H1 (cell line): ENCODE results near the gene IL24. TPM values are rescaled to one million over a fixed set of nuclear protein-coding genes. Genes with fewer than 3 reads are reported as not detected.
A peak's percentile ranks its signal among the peaks of the same experiment; 100 is the strongest.

Source experiments
- CTCF ChIA-PET: fragments of 300-600 bp; sonication (Branson Sonifier 250); formaldehyde crosslinking; loops from one replicate; lab custom pipeline; 2021; ENCODE audit not compliant: partially characterized antibody; lab: Charles Lee
- POLR2A ChIA-PET: fragments of 300-600 bp; sonication (Branson Sonifier 250); formaldehyde crosslinking; loops from one replicate; lab custom pipeline; 2021; ENCODE audit warnings: inconsistent platforms; ENCODE audit not compliant: partially characterized antibody; lab: Charles Lee
- DNase-seq, 2 experiments: peaks; one replicate each; pipeline versions ENCODE4 v3.0.0 to v3.0.0-alpha.2; 2010 to 2022; ENCODE audit warnings: low spot score in 2 of 2, low read depth in 1 of 2, mixed read lengths in 1 of 2
- FAIRE-seq: peaks from 2 replicates; lab custom pipeline; 2011; peaks lifted over from hg19 to GRCh38; lab: Jason Lieb, UNC
- H2AFZ ChIP-seq: 2 replicates; pipeline ENCODE4 v1.8.1; 2012; ENCODE audit warnings: low read length, inconsistent platforms
- H2AK5ac ChIP-seq: 2 replicates; pipeline ENCODE4 v1.6.1; 2013; ENCODE audit warnings: low read depth, low read length
- H2BK120ac ChIP-seq: replicated peaks from 2 replicates; pipeline ENCODE3; 2013; ENCODE audit warnings: low read depth, low read length, inconsistent platforms
- H2BK12ac ChIP-seq: 2 replicates; pipeline ENCODE4 v1.6.1; 2013; ENCODE audit warnings: low read depth, low read length
- H2BK15ac ChIP-seq: 2 replicates; pipeline ENCODE4 v1.6.1; 2013; ENCODE audit warnings: low read length
- H2BK20ac ChIP-seq: 2 replicates; pipeline ENCODE4 v1.6.1; 2013; ENCODE audit warnings: low read length
- H2BK5ac ChIP-seq: 2 replicates; pipeline ENCODE4 v1.6.1; 2013; ENCODE audit warnings: low read depth, low read length
- H3K14ac ChIP-seq: 2 replicates; pipeline ENCODE4 v1.6.1; 2013; ENCODE audit warnings: inconsistent platforms; ENCODE audit not compliant: insufficient read length
- H3K18ac ChIP-seq: 2 replicates; pipeline ENCODE4 v1.6.1; 2013; ENCODE audit warnings: low read length; ENCODE audit errors: extremely low read depth
- H3K23ac ChIP-seq: 2 replicates; pipeline ENCODE4 v1.6.1; 2013; ENCODE audit warnings: inconsistent platforms; ENCODE audit not compliant: insufficient read length
- H3K23me2 ChIP-seq: 2 replicates; pipeline ENCODE4 v1.6.1; 2013; ENCODE audit warnings: low read depth, low read length
- H3K27ac ChIP-seq: 2 replicates; pipeline ENCODE4 v1.6.1; 2011; ENCODE audit warnings: low read depth, low read length, inconsistent platforms
- H3K27me3 ChIP-seq, 4 experiments: replicated peaks in 1 of 4; 1 replicate in 1 of 4; 2 replicates in 3 of 4; pipeline versions ENCODE4 v1.6.1 to v1.8.1; 2011 to 2013; ENCODE audit warnings: low read length in 3 of 4, mild to moderate bottlenecking in 3 of 4, inconsistent platforms in 2 of 4, mixed read lengths in 2 of 4, moderate library complexity in 1 of 4; ENCODE audit not compliant: control insufficient read depth in 3 of 4, insufficient read depth in 3 of 4; ENCODE audit errors: extremely low read depth in 1 of 4
- H3K36me3 ChIP-seq, 4 experiments: 2 replicates each; pipeline versions ENCODE4 v1.6.1 to v1.8.1; 2011 to 2013; ENCODE audit warnings: mild to moderate bottlenecking in 4 of 4, low read length in 3 of 4, moderate library complexity in 2 of 4, control low read depth in 1 of 4, inconsistent platforms in 1 of 4; ENCODE audit not compliant: insufficient read depth in 4 of 4, control insufficient read depth in 2 of 4
- H3K4ac ChIP-seq: replicated peaks from 2 replicates; pipeline ENCODE3; 2013; ENCODE audit warnings: low read length, low read depth, mixed read lengths, inconsistent platforms; ENCODE audit not compliant: insufficient read length
- H3K4me1 ChIP-seq, 4 experiments: replicated peaks in 1 of 4; 1 replicate in 1 of 4; 2 replicates in 3 of 4; pipeline versions ENCODE4 v1.6.1 to v1.8.1; 2011 to 2013; ENCODE audit warnings: low read length in 3 of 4, inconsistent platforms in 2 of 4, mixed read lengths in 1 of 4; ENCODE audit not compliant: insufficient read depth in 4 of 4, control insufficient read depth in 3 of 4
- H3K4me2 ChIP-seq, 2 experiments: 2 replicates each; pipeline versions ENCODE4 v1.6.1 to v1.8.1; 2011 to 2013; ENCODE audit warnings: low read depth in 2 of 2, low read length in 2 of 2, control low read depth in 1 of 2, inconsistent platforms in 1 of 2, mild to moderate bottlenecking in 1 of 2; ENCODE audit not compliant: insufficient read depth in 1 of 2
- H3K4me3 ChIP-seq, 4 experiments: fragments of 200-600, 300-600 bp in 1 of 4; sonication (generic), shearing (Covaris generic), sonication (Bioruptor Twin) in 1 of 4; 2 replicates each; pipeline versions ENCODE4 v1.5.1 to v1.8.1; 2011 to 2016; ENCODE audit warnings: low read length in 4 of 4, low read depth in 3 of 4, control low read depth in 2 of 4, inconsistent platforms in 2 of 4, mild to moderate bottlenecking in 2 of 4, mixed read lengths in 1 of 4, moderate library complexity in 1 of 4; ENCODE audit not compliant: insufficient read depth in 2 of 4; ENCODE audit errors: extremely low read depth in 1 of 4
- H3K56ac ChIP-seq: replicated peaks from 2 replicates; pipeline ENCODE3; 2013; ENCODE audit warnings: low read depth, mild to moderate bottlenecking, mixed read lengths, low read length, inconsistent platforms; ENCODE audit not compliant: insufficient read length
- H3K79me1 ChIP-seq: 2 replicates; pipeline ENCODE4 v1.6.1; 2013; ENCODE audit warnings: low read depth, low read length, control low read depth
- H3K79me2 ChIP-seq, 2 experiments: 2 replicates each; pipeline versions ENCODE4 v1.6.1 to v1.8.1; 2012 to 2013; ENCODE audit warnings: low read length in 2 of 2, mild to moderate bottlenecking in 2 of 2, inconsistent platforms in 1 of 2; ENCODE audit not compliant: insufficient read depth in 2 of 2, control insufficient read depth in 1 of 2
- H3K9ac ChIP-seq, 4 experiments: replicated peaks in 1 of 4; 1 replicate in 1 of 4; 2 replicates in 3 of 4; pipeline versions ENCODE4 v1.6.1 to v1.8.1; 2011 to 2013; ENCODE audit warnings: low read depth in 3 of 4, low read length in 3 of 4, control low read depth in 2 of 4, mild to moderate bottlenecking in 2 of 4, moderate library complexity in 2 of 4, inconsistent platforms in 1 of 4; ENCODE audit errors: extremely low read depth in 1 of 4
- H3K9me3 ChIP-seq, 2 experiments: 2 replicates each; pipeline versions ENCODE4 v1.6.1 to v1.8.1; 2012 to 2013; ENCODE audit warnings: mild to moderate bottlenecking in 2 of 2, moderate library complexity in 2 of 2, control low read depth in 1 of 2, inconsistent platforms in 1 of 2, low read depth in 1 of 2, low read length in 1 of 2, mixed read lengths in 1 of 2; ENCODE audit not compliant: insufficient read depth in 2 of 2
- H4K20me1 ChIP-seq, 2 experiments: replicated peaks in 1 of 2; 2 replicates each; pipeline versions ENCODE3 to v1.8.1; 2011 to 2013; ENCODE audit warnings: inconsistent platforms in 2 of 2, low read length in 2 of 2, mild to moderate bottlenecking in 1 of 2; ENCODE audit not compliant: insufficient read depth in 2 of 2, control insufficient read depth in 1 of 2
- H4K5ac ChIP-seq: 2 replicates; pipeline ENCODE4 v1.6.1; 2013; ENCODE audit warnings: low read length, low read depth, mixed read lengths, inconsistent platforms; ENCODE audit not compliant: insufficient read length
- H4K8ac ChIP-seq: 2 replicates; pipeline ENCODE4 v1.8.0; 2013; ENCODE audit warnings: mild to moderate bottlenecking, moderate library complexity, low read length, inconsistent platforms; ENCODE audit not compliant: insufficient read depth; ENCODE audit errors: extremely low read depth
- H4K91ac ChIP-seq: replicated peaks from 2 replicates; pipeline ENCODE3; 2013; ENCODE audit warnings: low read length, mixed read lengths, inconsistent platforms; ENCODE audit not compliant: insufficient read length
- ASH2L ChIP-seq: fragments of 200-600, 300-600 bp; sonication (generic); IDR thresholded peaks from one replicate; pipeline ENCODE4 v1.7.1; 2017; ENCODE audit warnings: low read length
- CREB1 ChIP-seq: IDR thresholded peaks from 2 replicates; pipeline ENCODE4 v1.6.1; 2012; ENCODE audit warnings: inconsistent platforms
- FOSL1 ChIP-seq: IDR thresholded peaks from 2 replicates; pipeline ENCODE4 v1.6.1; 2011; ENCODE audit warnings: mild to moderate bottlenecking, low read depth, low read length, moderate library complexity; ENCODE audit not compliant: insufficient read depth
- RAD21 ChIP-seq, 2 experiments: IDR thresholded peaks in 1 of 2; conservative IDR thresholded peaks in 1 of 2; 2 replicates each; pipeline ENCODE4 v1.6.1; 2011; ENCODE audit warnings: low read depth in 2 of 2, low read length in 2 of 2, improper control_type of control experiment in 1 of 2, inconsistent platforms in 1 of 2, mild to moderate bottlenecking in 1 of 2, moderate library complexity in 1 of 2
- SIX5 ChIP-seq: IDR thresholded peaks from 2 replicates; pipeline ENCODE4 v1.6.1; 2011; ENCODE audit warnings: mild to moderate bottlenecking, low read depth, low read length
- TAF1 ChIP-seq: IDR thresholded peaks from 2 replicates; pipeline ENCODE4 v1.6.1; 2011; ENCODE audit warnings: mild to moderate bottlenecking, low read depth, low read length
- TEAD4 ChIP-seq: IDR thresholded peaks from 2 replicates; pipeline ENCODE4 v1.6.1; 2012; ENCODE audit warnings: low read depth, low read length, inconsistent platforms, mixed read lengths
- WGBS, 2 experiments: shearing (Covaris generic) in 1 of 2; methylation state at CpG; one replicate each; pipeline versions ENCODE4 v1.1.6 to v1.1.7; 2013 to 2015; ENCODE audit warnings: low lambda C conversion rate in 2 of 2, mixed read lengths in 2 of 2, inconsistent platforms in 1 of 2, low coverage in 1 of 2, missing lambda C conversion rate in 1 of 2; ENCODE audit not compliant: insufficient replicate concordance in 2 of 2, insufficient coverage in 1 of 2, insufficient read length in 1 of 2; ENCODE audit errors: extremely low coverage in 1 of 2, missing lambda C conversion rate in 1 of 2; 5-methylcytosine and 5-hydroxymethylcytosine counted together
- polyA plus RNA-seq, 7 experiments: library from polyadenylated mRNA; depleted of rRNA in 3 of 7; stranded (reverse) in 5 of 7; unstranded in 2 of 7; fragments of >200 nt in 5 of 7; fragments of 200-250 nt in 2 of 7; gene quantifications; 1 replicate in 5 of 7; 2 replicates in 1 of 7; 4 replicates in 1 of 7; pipeline versions ENCODE4 v1.2.1 to v1.2.3, GENCODE V29; 2011 to 2013; ENCODE audit warnings: missing spikeins in 2 of 7, mixed read lengths in 2 of 7
- total RNA-seq: library from RNA; stranded (reverse); fragmentation: NEBNext Ultra II Directional; extraction: Animal tissue kit (Norgen Biotek cat#: 25700); gene quantifications from 2 replicates; pipeline ENCODE4 v1.2.1, GENCODE V29; 2021
- TF ChIP-seq, protein P1 (sequence below), 3 experiments: IDR thresholded peaks; 1 replicate in 2 of 3; 2 replicates in 1 of 3; pipeline versions ENCODE4 v1.5.1 to v1.6.1; 2011; ENCODE audit warnings: low read length in 3 of 3, mild to moderate bottlenecking in 3 of 3, inconsistent platforms in 2 of 3, low read depth in 1 of 3, moderate library complexity in 1 of 3; ENCODE audit not compliant: insufficient read depth in 1 of 3; ENCODE audit errors: control extremely low read depth in 1 of 3
- TF ChIP-seq, protein P2 (sequence below): IDR thresholded peaks from 2 replicates; pipeline ENCODE4 v1.6.1; 2011; ENCODE audit warnings: low read length, improper control_type of control experiment

IL24 gene
- total and polyA plus RNA-seq, 2 of the 8 experiments (the other 6 are each of a cell fraction or from before 2014, with no cell fraction given), result not detected

DNA sequence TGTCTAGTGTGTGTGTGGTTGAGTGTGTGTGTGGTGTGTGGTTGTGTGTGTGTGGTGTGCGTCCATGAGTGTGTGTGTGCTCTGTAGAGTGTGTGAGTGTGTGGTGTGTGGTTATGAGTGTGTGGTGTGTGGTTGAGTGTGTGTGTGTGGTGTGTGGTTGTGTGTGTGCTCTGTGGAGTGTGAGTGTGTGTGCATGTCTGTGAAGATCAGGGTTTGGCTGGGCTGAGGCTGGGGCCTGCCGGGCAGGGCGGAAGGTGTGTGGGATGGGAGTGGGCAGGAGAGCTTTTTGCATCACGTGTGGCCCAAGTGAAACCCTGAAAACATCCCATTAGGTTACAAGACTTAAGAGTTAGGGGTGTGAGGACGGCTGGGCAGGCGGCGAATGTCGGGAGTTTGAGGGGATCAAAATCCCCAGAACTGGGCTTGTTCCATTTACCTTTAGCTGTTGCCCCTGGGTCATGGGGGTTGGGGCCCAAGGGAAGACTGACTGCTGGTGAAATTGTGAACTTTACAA, 27.4 kb downstream of the IL24 start:
- no peak overlapping the region; a peak in 1 of 4 replicates for H3K4me2 ChIP-seq
- no peak for TF ChIP-seq ASH2L
- no peak for TF ChIP-seq RAD21 (IDR thresholded peaks at IDR 0.05 in 1 of 2, conservative IDR thresholded peaks at IDR 0.05 in 1 of 2; ENCODE audit: low read depth in 2 of 2, low read length in 2 of 2)
- TF ChIP-seq, protein P1, sequence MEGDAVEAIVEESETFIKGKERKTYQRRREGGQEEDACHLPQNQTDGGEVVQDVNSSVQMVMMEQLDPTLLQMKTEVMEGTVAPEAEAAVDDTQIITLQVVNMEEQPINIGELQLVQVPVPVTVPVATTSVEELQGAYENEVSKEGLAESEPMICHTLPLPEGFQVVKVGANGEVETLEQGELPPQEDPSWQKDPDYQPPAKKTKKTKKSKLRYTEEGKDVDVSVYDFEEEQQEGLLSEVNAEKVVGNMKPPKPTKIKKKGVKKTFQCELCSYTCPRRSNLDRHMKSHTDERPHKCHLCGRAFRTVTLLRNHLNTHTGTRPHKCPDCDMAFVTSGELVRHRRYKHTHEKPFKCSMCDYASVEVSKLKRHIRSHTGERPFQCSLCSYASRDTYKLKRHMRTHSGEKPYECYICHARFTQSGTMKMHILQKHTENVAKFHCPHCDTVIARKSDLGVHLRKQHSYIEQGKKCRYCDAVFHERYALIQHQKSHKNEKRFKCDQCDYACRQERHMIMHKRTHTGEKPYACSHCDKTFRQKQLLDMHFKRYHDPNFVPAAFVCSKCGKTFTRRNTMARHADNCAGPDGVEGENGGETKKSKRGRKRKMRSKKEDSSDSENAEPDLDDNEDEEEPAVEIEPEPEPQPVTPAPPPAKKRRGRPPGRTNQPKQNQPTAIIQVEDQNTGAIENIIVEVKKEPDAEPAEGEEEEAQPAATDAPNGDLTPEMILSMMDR (IDR thresholded peaks at IDR 0.05; ENCODE audit: control extremely low read depth in 1 of 3, insufficient read depth in 1 of 3, low read depth in 1 of 3, low read length in 3 of 3), result no peak
- TF ChIP-seq CREB1, result no peak
- TF ChIP-seq FOSL1, result no peak
- no peak for TF ChIP-seq SIX5
- TF ChIP-seq TEAD4, result no peak
- TF ChIP-seq, protein P2, sequence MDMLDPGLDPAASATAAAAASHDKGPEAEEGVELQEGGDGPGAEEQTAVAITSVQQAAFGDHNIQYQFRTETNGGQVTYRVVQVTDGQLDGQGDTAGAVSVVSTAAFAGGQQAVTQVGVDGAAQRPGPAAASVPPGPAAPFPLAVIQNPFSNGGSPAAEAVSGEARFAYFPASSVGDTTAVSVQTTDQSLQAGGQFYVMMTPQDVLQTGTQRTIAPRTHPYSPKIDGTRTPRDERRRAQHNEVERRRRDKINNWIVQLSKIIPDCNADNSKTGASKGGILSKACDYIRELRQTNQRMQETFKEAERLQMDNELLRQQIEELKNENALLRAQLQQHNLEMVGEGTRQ, result no peak
- TF ChIP-seq TAF1, result no peak
- ChIA-PET POLR2A (interaction anchor here (0.9 to 1.0 kb wide), 2 partner anchors 12 to 48 kb away, joined by 3 read pairs; no protein-coding TSS in a partner anchor), CTCF (interaction anchor here (0.6 to 13.8 kb wide), 14 partner anchors 7 to 184 kb away, joined by 3 to 226 read pairs (median 4); partner anchors contain the start of genes FCMR, IL20 and PIGR)
- H2AFZ ChIP-seq, result no peak overlapping the region
- no peak overlapping the region for H3K27ac ChIP-seq
- WGBS, 2 experiments, result 91% methylated on average over 8 of the region's 8 CpGs; no CpG with 5 or more reads in 1 of the 2 experiments
- no peak overlapping the region for H4K5ac ChIP-seq
- H3K18ac ChIP-seq, result no peak overlapping the region; the same call in 1 of the 2 replicates
- H2BK120ac ChIP-seq, result no peak overlapping the region
- 0 out of 2 replicates have a peak, but pooled peaks cover 2% of the 10 kb centered on the region for H3K79me1 ChIP-seq
- no peaks in the 10 kb centered on the region for H3K79me2 ChIP-seq
- FAIRE-seq, result no peak
- no peak overlapping the region for H3K23ac ChIP-seq
- H3K9me3 ChIP-seq, result no peaks in the 10 kb centered on the region; a peak in 1 of 4 replicates
- peak overlapping the region; percentile 63 for H3K4ac ChIP-seq
- peaks cover 0 to 2% (median 0%) of the 10 kb centered on the region in 4 experiments; a peak in 1 of 7 replicates for H3K27me3 ChIP-seq
- no peak overlapping the region for H3K14ac ChIP-seq
- H3K4me3 ChIP-seq, result no peak overlapping the region
- H3K4me1 ChIP-seq, result no peaks in the 10 kb centered on the region
- H2BK5ac ChIP-seq, result peak overlapping the region; percentile 11; the same call in 1 of the 2 replicates
- peak overlapping the region; percentile 96 for H4K91ac ChIP-seq
- H3K56ac ChIP-seq, result peak overlapping the region; percentile 94
- H2AK5ac ChIP-seq, result peak overlapping the region; percentile 91
- H2BK20ac ChIP-seq, result peak overlapping the region; percentile 3; the same call in 1 of the 2 replicates
- H3K23me2 ChIP-seq, result peaks cover 12% of the 10 kb centered on the region
- DNase-seq, result no peak
- H3K9ac ChIP-seq, result no peak overlapping the region
- H3K36me3 ChIP-seq, result peaks cover 0 to 5% (median 0%) of the 10 kb centered on the region in 4 experiments; a peak in 1 of 8 replicates
- H4K20me1 ChIP-seq, result peaks cover 0 to 11% of the 10 kb centered on the region in 2 experiments
- peak overlapping the region; percentile 53; the same call in 1 of the 2 replicates for H2BK12ac ChIP-seq
- H4K8ac ChIP-seq, result no peak overlapping the region
- peak overlapping the region; percentile 90; the same call in 1 of the 2 replicates for H2BK15ac ChIP-seq
